Left kidney (tissue), 2 donors: Measurements from ENCODE around the gene USP32. TPM values are rescaled to one million over a fixed set of nuclear protein-coding genes. Genes with fewer than 3 reads are reported as not detected.
A peak's percentile ranks its signal among the peaks of the same experiment; 100 is the strongest.

Source experiments
- DNase-seq: peaks from one replicate; pipeline ENCODE4 v3.0.0-alpha.2; 2013
- polyA plus RNA-seq: library from polyadenylated mRNA; unstranded; fragments of 120-200 nt; gene quantifications from one replicate; pipeline ENCODE4 v1.2.1, GENCODE V29; 2013; ENCODE audit not compliant: insufficient read length

USP32 gene
- polyA plus RNA-seq, 1 donor, result 49.9 TPM

DNA sequence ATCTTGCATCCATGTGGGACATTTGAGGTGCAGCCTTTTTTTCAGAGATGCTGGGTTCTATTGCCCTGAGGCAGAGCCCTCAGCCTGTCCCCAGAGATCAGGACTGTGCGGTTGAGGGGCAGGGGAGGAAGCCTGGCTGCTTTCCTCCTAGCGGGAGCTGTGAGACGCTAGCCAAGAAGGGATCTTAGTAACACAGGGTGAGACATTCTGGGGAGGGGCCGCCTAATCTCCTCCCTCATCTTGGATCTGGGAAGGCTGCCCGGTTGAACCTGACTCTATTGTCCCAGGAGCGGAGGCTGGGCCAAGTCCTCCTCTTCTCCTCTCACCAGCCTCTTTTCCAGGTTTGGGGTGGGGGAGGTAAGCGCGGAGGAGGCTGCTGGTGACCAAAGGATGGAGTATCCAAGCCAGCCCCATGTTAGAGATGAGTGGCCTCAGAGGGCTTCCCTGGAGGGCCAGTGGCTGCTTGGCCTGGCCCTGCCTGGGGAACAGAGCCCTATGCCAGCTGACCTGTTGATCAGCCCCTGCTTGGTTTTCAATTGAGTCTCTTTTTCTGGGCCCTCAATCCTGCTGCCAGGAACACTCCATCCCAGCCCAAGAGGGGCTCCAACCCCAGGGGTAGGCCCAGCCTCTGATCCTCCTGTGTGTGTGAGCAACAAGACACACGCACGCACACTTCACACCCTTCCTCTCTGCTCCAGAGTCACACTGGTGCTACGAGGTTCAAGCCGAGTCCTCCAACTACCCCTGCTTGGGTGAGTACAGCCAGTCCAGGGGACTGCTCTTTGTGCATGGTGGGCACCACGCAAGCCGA, 237.1 kb downstream of the USP32 start:
- no peak for DNase-seq

DNA sequence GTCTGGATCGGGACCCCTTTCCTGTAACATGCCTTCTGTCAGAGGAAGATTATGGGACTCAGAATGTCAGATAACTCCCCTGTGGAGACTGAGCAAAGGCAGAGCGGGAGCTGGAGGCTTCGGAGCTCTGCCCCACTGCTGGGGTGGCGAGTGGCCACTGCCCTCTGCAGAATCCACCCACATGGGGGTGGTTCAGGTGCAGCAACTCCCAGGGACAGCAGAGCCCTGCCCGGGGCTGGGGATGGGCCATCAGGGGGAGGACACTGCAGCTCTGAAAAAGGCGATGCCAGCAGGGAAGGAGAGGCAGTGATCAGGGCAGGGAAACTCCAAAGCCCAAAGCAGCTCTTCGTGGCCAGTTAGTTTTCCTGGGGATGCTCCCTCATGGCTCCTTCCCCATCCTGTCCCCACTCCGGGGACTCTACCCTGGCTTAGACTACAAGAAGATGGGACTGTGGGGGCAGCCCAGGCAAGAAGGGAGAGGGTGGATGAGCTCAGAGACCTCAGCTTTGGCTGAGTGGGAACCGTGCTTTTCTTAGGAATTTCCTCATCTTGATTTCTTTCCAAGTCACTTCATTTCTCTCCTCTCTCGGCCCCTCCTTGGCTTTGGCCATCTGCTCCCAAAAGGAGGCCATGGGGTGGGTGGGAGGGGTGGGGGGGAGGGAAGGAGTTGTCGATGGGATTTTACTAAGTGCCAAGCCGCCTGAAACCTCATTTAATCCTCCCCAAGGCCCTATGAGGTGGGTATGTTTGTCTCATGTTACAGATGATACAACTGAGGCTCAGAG, 238.1 kb downstream of the USP32 start:
- no peak for DNase-seq

DNA sequence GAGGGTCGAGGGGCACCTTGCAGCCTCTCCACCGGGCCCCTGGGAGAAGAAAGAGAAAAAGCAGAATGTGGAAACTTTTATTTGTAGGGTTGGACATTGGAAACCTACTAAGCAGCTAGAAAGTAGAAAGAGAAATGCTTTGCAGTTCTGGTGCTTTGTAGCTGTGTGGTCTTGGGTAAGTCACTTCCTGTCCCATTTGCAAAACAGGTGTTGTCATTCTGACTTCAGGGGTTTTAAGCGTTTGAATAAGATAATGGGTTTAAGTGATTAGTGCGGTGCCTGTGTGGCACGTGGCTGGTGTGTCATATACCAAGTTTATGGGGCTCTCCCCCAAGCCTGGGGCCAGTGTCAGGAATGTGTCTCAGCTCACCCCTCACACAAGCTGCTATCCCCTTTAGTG, 240.6 kb downstream of the USP32 start:
- no peak for DNase-seq

DNA sequence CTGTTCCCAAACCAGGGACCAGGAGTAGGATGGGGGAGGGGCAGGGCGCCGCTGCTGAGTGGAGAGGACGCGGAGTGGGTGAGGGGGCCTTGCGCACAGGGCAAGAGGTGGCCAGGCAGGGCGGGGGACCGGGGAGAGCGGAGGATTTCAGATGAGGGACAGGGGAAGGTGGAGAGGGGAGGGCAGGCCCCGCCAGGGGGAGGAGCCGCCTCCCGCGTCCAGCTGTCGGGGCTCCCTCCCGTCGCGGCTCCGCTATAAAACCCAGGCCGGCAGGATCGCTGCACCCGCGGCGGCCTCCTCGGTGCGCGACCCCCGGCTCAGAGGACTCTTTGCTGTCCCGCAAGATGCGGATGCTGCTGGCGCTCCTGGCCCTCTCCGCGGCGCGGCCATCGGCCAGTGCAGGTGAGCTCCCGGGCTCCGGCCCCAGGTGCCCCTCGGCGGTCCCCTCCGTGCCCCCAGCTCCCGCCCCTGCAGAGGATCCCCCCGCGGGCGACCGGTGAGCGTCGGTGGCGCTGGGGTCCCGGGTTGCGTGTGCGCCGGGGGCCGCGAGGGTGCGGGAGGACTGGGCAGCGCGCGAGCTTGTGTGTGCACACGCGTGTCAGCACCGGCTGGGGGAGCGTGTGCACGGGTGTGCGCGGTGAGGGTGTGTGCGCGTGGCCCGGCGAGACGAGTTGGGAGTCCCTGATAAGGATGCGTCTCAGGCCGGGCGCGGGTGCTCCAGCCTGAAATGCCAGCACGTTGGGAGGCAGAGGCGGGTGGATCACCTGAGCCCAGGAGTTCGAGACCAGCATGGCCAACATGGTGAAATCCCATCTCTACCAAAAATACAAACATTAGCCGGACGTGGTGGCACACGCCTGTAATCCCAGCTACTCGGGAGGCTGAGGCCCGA, 242.0 kb downstream of the USP32 start, which contains the start of gene CA4:
Gene CA4 (plus strand): TSS at position 283 of the 892 bp plus-strand sequence. CDS start 62 bp downstream, at position 345.
- no peak for DNase-seq

DNA sequence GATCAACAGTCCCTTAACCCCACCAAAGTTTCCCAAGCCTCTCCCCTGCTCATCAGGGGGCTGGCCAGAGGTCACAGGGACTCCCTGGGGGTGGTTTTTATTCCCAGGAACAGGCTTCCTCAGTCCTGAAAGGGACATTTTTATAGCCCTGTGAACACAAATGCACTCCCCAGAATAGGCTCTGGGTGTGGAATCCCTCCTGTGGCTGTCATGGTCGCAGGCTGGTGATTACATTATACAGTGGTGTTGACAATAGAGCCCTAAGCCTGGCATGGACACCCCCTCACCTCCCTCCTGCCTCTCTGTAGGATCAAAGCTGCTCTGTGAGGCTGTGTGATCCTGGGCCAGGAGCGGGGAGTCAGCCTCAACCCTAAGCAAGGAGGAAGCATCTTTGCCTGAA, 243.6 kb downstream of the USP32 start:
- no peak for DNase-seq

DNA sequence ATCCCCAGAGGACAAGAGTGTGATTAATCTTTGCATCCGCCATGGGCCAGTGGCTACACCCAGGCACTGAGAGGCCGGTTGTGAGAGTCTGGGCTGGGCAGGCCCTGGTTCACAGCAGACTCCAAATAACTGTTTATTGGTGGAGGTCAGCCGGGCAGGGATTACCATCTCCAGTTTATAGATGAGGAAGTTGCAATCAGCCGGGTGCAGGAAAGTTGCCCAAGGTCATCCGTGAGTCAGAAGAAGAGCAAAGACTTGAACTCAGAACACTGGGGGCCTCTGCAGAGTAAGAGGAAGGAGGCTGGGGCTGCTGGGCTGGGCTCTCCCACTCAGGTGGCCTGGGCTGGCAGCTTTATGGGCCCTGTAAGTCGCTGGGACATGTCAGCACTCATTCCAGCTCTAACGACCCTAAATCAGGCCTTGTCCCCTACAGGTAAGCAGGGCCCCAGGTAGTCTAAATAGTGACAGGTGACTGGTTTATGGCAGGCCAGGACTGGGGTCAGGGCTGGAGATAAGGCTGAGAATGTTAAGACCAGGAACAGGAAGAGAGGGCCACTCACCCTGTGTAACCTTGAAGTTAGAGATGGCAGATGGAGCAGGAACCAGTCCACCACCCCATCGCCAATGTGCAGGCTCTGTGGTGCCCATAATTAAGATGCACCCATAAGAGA, 244.2 kb downstream of the USP32 start:
- no peak for DNase-seq

DNA sequence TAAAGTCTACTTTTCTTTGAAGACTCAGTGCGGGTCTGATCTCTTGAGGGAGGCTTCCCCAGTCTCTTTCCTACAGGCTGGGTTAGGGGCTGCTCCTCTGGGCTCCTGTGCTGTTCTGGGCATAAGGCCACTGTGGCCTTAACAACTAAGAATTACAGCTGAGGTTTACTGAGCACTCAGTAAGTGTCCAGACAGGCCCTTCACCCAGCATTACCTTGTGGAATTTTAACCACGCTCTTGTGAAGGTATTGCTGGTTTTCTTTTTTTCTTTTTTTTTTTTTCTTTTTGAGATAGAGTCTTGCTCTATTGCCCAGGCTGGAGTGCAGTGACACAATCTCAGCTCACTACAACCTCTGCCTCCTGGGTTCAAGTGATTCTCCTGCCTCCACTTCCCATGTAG, 245.7 kb downstream of the USP32 start:
- no peak for DNase-seq

DNA sequence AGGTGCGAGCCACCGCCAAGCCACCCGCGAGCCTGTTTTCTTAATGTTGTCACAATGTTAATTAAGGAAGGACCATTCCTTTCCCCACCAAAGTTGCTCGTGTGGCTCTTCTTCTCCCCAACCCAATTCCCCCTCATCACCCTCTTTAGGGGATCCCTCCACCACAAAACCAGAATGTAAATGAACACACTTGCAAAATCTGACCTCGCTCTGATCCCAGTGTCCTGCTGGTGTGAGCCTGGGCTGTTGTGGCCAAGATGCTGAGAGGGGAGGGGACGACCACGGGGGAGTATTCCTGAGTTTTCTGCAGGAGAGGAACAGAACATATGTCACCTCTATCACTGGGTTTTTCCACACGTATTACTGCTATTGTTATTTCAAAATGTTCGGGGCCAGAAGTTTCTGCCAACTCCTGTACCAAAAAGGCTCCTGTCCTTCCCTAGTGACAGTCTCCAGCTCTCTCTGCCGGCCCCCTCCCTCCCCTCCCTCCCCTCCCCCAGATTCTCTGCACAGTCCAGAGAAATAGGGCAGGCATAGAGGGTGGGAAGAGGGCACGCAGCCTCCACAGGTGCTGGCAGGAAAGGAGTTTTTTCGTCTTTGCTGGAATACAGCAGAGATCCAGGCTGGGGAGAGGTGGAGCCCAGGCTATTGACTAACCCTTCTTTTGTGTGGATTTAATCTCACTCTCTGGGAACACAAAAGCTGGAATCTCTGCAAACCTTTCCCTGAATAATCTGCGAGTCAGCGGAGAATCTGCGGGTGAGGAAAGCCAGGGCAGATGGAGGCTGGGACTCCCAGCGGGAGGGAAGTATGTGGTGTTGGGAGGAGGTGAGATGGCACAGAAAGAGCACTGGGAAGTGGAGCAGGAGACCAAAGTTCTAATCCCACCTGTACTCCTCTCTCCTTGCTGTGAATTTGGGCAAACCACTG, 246.7 kb downstream of the USP32 start:
- no peak for DNase-seq

DNA sequence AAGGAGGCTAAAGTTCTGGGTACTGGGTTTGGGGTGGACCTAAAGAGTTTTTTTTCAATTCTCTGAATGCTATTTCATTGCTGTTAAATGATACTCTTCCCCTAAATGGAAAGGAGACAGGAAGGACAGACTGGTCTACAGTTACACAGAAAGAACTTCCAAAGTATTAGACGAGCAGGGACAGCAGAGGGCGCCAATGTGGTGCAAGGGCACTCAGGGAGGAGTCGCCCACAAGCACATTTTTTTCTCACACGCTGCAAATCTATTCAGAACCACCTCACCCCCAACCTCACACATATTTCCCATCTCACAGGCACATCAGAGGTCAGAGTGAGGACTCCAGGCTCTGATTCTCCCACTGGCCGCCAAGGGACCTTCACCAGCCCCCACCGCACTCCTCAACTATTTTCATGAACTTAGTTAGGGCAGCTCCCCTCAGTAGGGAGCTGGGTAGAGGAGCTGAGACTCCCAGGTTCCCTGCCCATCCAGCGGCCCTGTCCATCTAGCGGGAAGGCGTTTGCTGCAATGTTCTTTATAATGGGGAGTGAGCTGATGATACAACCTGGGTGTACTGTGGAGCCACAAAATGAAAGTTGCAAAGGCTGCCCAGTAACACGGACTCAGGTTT, 248.9 kb downstream of the USP32 start:
- DNase-seq, result peak; percentile 70

DNA sequence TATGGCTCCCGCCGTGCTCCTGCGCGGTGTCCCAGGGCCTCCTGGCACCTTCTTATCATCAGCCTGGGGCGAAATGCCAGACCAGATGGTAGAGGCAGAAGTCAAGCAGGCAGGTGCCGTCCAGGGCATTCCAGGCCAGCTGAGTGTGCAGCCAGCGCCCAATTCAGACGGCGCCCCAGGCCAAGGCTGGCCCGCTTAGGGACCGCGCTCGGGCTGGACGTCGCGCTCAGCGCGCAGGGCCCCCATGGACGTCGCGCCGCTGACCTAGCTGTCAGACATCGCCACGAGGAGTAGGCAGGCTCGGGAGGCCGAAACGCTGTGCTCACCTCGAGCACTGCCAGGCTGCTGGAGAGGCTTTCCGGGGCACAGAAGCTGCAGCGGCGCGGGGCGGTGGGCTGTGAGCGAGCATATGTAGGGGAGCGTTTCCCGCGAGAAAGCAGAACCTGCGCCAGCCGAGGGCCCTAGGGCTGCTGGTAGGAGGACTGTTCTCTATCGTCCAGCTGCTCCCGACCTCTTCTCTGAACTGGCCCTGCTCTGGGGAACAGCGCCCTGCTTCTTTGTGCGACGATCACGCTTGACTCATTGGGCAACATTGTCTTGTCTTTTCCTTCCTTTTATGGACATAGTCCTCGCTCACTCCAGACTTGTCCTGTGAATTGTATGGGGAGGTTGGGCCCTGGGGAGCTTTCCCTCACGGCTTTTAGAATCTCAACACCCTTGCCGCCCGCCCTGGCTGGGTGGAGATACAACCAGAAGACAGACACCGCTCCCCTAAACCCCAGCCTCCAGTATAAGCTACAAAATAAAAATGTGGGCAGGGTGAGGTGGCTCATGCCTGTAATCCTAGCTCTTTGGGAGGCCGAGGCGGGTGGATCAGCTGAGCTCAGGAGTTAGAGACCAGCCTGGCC, 250.6 kb downstream of the USP32 start:
- no peak for DNase-seq

DNA sequence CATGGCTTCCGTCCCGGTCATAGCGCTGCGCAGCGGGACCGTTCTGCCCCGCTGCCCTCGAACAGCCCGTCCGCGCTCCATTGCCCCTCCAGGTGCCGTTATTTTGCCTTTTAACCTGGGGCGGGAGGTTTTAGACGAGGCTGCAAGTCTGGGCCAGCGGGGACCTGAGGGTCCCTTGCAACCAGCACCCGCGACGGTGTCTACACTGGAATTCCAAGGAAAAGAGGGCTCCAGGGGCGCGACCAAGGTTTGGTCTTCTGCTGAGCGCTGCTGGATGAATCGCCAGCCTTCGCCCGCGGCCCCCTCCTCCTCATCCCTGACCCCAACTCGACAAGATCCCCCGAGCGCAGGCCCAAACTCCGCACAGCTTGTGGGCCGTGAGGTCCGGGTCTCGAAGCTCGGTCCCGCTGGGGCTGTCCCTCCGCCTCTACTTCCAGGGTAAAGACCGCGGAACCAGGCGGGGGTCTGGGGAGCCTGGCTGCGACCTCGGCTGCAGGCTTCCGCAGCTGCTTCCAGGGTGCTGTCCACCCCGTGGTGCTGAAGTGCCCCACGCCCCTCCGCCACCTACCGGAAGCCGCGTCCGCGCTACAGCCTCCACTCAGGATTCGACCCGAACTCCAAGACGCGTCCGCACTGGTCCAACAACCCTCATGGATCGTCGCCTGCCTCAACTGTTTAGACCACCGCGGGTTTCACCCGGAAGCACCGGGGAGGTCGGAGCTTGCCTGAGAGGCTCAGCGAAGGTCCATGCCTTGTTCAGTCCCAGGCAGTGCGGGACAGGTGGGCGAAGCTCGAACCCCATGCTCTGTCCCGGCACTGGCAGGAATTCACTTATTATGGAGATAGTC, 252.3 kb downstream of the USP32 start:
- DNase-seq, result peak; percentile 70

DNA sequence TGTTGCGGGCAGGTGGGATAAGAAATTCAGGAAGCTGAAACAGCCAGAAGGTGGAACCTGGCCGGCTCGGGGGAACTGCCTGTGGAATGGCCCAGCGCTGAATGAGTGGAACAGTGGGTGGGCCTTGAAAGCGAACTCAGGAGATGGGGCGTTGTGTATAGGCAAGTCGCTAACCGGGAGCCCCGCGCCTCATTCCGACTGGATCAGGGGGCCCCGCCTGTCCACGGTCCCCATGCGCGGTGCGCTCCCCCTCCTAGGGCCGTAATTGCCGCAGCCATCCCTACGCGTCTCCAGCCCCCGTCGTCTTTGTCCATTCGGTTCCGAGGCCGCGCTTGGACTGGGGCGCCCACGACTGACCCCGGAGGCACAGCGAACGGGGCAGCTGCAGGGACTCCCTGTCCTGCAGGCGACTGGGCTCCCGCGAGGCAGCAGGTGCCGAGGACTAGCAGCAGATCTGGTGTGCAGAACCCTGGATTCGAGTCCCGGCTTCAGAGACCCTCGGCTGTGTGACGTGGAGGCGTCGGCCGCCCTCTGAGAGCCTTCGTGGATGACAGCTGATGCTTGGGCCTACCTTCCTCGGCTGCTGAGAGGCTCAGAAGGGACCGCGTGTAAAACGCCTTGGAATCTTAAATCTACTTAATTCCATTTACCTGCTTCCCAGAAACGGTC, 253.0 kb downstream of the USP32 start:
- no peak for DNase-seq

DNA sequence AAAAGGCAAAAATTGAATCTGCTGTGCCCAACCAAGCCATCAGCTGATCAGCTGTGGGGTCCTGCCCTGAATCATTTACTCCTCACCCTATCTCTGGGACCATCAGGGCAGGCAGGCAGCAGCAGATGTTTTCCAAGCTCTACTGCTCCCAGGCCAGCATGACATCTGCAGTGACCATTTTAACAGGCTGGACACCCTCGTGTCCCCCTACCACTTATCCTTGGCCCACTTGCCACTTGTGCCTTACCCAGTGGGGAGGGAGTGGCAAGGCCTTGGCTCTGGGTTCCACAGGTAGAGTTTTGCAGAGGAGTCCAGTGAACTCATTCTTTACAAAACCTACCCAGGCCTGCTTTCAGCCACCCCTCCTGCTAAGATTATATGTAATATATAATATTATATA, 254.2 kb downstream of the USP32 start:
- no peak for DNase-seq

DNA sequence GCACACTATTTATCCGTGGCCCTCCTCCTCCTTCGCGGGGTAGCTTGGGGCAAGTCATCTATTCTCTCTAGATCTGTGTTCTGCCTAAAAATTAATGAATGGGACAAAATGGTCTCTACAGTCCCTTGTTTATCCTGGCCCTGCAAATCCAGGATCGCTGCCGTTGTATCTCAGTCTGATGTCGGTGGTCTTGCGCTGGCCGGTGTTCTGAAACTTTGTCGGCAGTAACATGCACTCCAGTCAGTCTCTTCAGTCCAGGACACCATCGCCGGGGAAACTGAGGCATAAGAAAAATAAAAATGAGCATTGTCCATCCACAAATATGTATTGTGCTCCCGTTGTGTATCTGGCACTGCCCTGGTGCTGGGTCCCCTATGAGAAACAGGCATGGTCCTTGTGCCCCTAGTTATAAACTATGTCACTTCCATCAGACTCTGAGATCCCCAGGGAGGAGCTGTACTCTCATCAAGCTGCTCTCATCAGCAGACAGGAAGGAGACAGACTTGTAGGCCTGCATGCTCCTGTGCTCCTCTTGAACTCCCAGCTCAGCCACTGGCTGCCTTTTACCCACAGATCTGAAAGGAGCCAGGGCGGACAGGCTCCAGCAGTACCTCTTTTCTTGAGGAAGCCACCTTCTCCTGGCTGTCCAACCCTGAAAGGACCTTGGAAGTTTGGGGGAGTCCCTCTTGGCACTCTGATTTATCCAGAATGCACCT, 255.8 kb downstream of the USP32 start:
- no peak for DNase-seq

DNA sequence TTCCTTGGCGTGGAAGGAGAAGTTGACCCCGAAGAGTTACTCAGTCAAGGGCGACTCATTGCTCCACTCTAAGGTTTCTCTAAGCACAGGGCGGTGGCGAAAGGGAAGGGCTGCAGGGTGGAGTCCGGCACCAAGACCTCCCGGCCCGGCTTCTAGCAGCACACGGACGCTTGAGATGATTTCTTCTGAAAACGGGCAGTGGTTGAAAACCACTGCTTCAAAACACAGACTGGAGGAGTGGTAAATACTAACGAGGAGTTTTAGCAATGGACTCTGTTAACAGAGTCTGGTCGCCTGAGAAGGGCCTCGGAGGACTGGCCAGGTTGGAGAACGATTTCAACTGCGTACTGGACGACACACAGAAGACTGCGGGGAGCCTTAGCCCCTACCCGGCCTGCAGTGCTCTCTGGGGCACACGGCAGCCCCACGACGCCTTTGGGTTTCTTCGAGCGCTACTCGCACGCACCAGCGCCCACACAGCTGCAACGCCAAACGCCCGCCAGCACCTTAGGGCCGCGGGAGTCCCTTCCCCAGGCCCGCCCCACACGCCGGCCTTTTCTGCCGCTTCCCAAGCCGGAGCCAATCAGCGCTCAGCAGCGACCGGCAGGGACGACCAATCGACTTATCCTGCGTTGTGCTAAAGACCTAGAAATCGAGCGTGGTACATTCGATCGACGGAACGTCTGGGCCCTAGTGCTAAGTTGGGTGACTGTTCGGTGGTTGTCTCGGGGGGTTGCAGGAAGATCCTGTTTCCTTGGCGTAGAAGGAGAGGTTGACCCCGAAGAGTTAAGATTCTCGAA, 256.6 kb downstream of the USP32 start:
- DNase-seq, result peak; percentile 79
